DOHH2 (cell line): ENCODE data around the gene PRR30.

Experiments used
- H3F3A ChIP-seq: fragments of 200-600 bp; sonication (generic), shearing (Covaris generic); 2 replicates; pipeline ENCODE4 v1.6.0; 2016; ENCODE audit warnings: antibody characterized with exemption, mild to moderate bottlenecking; ENCODE audit not compliant: control insufficient read depth, insufficient read depth
- H3K27ac ChIP-seq: fragments of 200-600 bp; sonication (generic); 2 replicates; pipeline ENCODE4 v1.5.1; 2014; ENCODE audit warnings: low read depth, mild to moderate bottlenecking, low read length, moderate library complexity
- H3K27me3 ChIP-seq: fragments of 200-600 bp; sonication (generic); 2 replicates; pipeline ENCODE4 v1.6.1; 2014; ENCODE audit warnings: mild to moderate bottlenecking, low read length, mixed read lengths; ENCODE audit not compliant: control insufficient read depth
- H3K36me3 ChIP-seq: fragments of 200-600 bp; sonication (generic); 2 replicates; pipeline ENCODE4 v1.6.1; 2014; ENCODE audit warnings: mild to moderate bottlenecking, low read length, moderate library complexity, mixed read lengths; ENCODE audit not compliant: control insufficient read depth
- H3K4me1 ChIP-seq: fragments of 200-600 bp; sonication (generic); 2 replicates; pipeline ENCODE4 v1.6.1; 2014; ENCODE audit warnings: mild to moderate bottlenecking, low read length, mixed read lengths; ENCODE audit not compliant: control insufficient read depth
- H3K4me2 ChIP-seq: fragments of 200-600 bp; sonication (generic); 2 replicates; pipeline ENCODE4 v1.6.0; 2014; ENCODE audit warnings: mild to moderate bottlenecking, low read length, moderate library complexity
- H3K4me3 ChIP-seq: fragments of 200-600 bp; sonication (generic); 2 replicates; pipeline ENCODE4 v1.5.1; 2014; ENCODE audit warnings: mild to moderate bottlenecking, low read length, mixed read lengths
- H3K79me2 ChIP-seq: fragments of 200-600 bp; sonication (generic); 2 replicates; pipeline ENCODE4 v1.6.1; 2014; ENCODE audit warnings: mild to moderate bottlenecking, low read length, mixed read lengths; ENCODE audit not compliant: control insufficient read depth
- H3K9me2 ChIP-seq: fragments of 200-600 bp; sonication (generic); replicated peaks from 2 replicates; pipeline ENCODE4 v1.6.1; 2014; ENCODE audit warnings: mild to moderate bottlenecking, low read length, mixed read lengths; ENCODE audit not compliant: control insufficient read depth
- H3K9me3 ChIP-seq: fragments of 200-600 bp; sonication (generic); 2 replicates; pipeline ENCODE4 v1.6.1; 2014; ENCODE audit warnings: antibody characterized with exemption, low read length, mixed read lengths; ENCODE audit not compliant: control insufficient read depth, insufficient read depth
- H4K20me1 ChIP-seq: fragments of 200-600 bp; sonication (generic); 2 replicates; pipeline ENCODE4 v1.6.0; 2014; ENCODE audit warnings: low read depth, mild to moderate bottlenecking, antibody characterized with exemption, low read length, moderate library complexity; ENCODE audit not compliant: control insufficient read depth, insufficient read depth
- CTCF ChIP-seq: fragments of 200-600 bp; sonication (generic); IDR thresholded peaks from one replicate; pipeline ENCODE4 v1.5.1; 2014; ENCODE audit warnings: antibody characterized with exemption, mild to moderate bottlenecking, low read depth, low read length; ENCODE audit not compliant: poor library complexity, severe bottlenecking
- EZH2phosphoT487 ChIP-seq: fragments of 200-600 bp; sonication (generic); IDR thresholded peaks from 2 replicates; pipeline ENCODE4 v1.6.1; 2017; ENCODE audit warnings: borderline replicate concordance, mild to moderate bottlenecking, antibody characterized with exemption, low read length, moderate library complexity, mixed read lengths

PRR30 gene

GRCh38 chr2:27133195-27133875 is 5.9 kb downstream of the PRR30 start:
- H3K9me2 ChIP-seq, result no peaks in the 10 kb centered on the region
- peak overlapping the region; percentile 75 for H3K4me2 ChIP-seq
- H3F3A ChIP-seq, result no peaks in the 10 kb centered on the region
- no peaks in the 10 kb centered on the region for H3K27me3 ChIP-seq
- peaks cover 22% of the 10 kb centered on the region for H3K79me2 ChIP-seq
- H3K4me1 ChIP-seq, result peaks cover 17% of the 10 kb centered on the region
- TF ChIP-seq CTCF (no peak), EZH2phosphoT487 (no peak)
- peak overlapping the region; percentile 97 for H3K4me3 ChIP-seq
- H3K36me3 ChIP-seq, result peaks cover 48% of the 10 kb centered on the region
- no peaks in the 10 kb centered on the region for H3K9me3 ChIP-seq
- no peak overlapping the region for H3K27ac ChIP-seq
- H4K20me1 ChIP-seq, result no peaks in the 10 kb centered on the region; the same call in 1 of the 2 replicates

GRCh38 chr2:27131429-27131828 is 7.8 kb downstream of the PRR30 start:
- Histone ChIP-seq H3K4me3 (no peak overlapping the region), H3K4me1 (peaks cover 17% of the 10 kb centered on the region), H3F3A (no peaks in the 10 kb centered on the region), H4K20me1 (no peaks in the 10 kb centered on the region; the same call in 1 of the 2 replicates), H3K36me3 (peaks cover 48% of the 10 kb centered on the region), H3K9me2 (no peaks in the 10 kb centered on the region), H3K79me2 (peaks cover 22% of the 10 kb centered on the region), H3K27ac (no peak overlapping the region), H3K9me3 (no peaks in the 10 kb centered on the region), H3K27me3 (no peaks in the 10 kb centered on the region), H3K4me2 (no peak overlapping the region)
- TF ChIP-seq CTCF, result no peak
- TF ChIP-seq EZH2phosphoT487, result no peak

- Histone ChIP-seq H3K36me3 (peaks cover 48% of the 10 kb centered on the region), H3K9me2 (no peaks in the 10 kb centered on the region), H3K79me2 (peaks cover 22% of the 10 kb centered on the region), H3K27me3 (no peaks in the 10 kb centered on the region), H4K20me1 (no peaks in the 10 kb centered on the region; the same call in 1 of the 2 replicates), H3K27ac (no peak overlapping the region), H3F3A (no peaks in the 10 kb centered on the region), H3K9me3 (no peaks in the 10 kb centered on the region), H3K4me2 (no peak overlapping the region), H3K4me3 (no peak overlapping the region), H3K4me1 (peaks cover 17% of the 10 kb centered on the region)
- no peak for TF ChIP-seq CTCF
- no peak for TF ChIP-seq EZH2phosphoT487
These were observed 8.8 kb downstream of the PRR30 start for GRCh38 chr2:27130396-27130795.
